Head of caudate nucleus (tissue), 42 donors: ENCODE measurements around the gene NDUFC2.
"Not testable (repeated sequence)": the region's sequence is repeated elsewhere in the genome, so short reads cannot be mapped to it uniquely, and the experiment has no call there.

Source experiments
- DNase-seq, 42 donors: peaks; one replicate each; pipeline versions ENCODE4 v3.0.0 to v3.0.0-alpha.2; 2020 to 2021; ENCODE audit warnings: mixed read lengths in 7 of 42
- intact Hi-C: fragments of 100-400 bp; cut with DNase I; formaldehyde crosslinking; loops from one replicate; pipeline ENCODE4 v1.15.0; 2022

Gene NDUFC2

DNA sequence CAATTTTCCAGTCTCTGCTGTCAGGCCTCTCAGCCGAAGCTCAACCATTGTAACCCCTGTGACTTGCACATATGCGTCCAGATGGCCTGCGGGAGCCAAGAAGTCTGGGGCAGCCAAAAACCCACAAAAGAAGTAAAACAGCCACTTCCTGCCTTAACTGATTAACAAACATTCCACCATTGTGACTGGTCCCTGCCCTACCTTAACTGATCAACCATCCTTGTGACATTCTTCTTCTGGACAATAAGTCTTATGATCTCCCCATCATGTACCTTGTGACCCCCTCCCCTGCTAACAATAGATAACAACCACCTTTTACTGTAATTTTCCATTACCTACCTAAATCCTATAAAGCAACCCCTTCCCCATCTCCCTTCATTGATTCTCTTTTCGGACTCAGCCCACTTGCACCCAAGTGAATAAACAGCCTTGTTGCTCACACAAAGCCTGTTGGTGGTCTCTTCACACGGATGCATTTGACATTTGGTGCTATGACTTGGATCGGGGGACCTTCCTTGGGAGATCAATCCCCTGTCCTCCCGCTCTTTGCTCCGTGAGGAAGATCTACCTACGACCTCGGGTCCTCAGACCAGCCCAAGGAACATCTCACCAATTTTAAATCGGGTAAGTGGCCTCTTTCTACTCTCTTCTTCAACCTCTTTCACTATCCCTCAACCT lies 1.3 kb upstream of the NDUFC2 start:
- intact Hi-C loops, result no loop called here
- DNase-seq, result no peak

DNA sequence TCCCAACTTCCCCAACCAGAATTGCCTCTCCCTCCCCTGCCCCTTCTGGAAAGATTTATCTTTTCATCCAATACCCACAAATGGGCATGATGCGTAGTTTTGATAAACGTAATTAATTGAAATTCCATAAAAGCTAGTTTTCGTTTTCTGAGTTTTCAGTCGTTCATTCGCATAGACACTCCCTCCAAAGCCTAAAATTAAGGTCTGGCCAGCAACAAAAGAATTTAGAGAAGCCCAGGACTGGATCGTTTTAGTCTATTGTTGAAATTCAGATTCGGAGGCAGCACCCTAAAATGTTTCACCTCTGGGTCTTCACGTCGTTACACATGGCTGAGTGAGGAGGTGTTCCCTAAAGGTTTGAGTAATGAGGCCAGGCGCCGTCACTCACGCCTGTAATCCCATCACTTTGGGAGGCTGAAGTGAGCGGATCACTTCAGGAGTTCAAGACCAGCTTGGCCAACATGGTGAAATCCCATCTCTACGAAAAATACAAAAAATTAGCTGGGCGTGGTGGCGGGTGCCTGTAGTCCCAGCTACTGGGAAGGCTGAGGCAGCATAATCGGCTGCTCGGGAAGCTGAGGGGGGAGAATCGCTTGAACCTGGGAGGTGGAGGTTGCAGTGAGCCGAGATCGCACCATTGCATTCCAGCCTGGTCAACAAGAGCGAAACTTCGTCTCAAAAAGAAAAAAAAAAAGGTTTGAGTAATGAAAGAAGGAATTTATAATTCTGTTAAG lies 589 bp upstream of the NDUFC2 start:
- peak in 1 of 42 donors; percentile 17 for DNase-seq
- intact Hi-C loops, result no loop called here

DNA sequence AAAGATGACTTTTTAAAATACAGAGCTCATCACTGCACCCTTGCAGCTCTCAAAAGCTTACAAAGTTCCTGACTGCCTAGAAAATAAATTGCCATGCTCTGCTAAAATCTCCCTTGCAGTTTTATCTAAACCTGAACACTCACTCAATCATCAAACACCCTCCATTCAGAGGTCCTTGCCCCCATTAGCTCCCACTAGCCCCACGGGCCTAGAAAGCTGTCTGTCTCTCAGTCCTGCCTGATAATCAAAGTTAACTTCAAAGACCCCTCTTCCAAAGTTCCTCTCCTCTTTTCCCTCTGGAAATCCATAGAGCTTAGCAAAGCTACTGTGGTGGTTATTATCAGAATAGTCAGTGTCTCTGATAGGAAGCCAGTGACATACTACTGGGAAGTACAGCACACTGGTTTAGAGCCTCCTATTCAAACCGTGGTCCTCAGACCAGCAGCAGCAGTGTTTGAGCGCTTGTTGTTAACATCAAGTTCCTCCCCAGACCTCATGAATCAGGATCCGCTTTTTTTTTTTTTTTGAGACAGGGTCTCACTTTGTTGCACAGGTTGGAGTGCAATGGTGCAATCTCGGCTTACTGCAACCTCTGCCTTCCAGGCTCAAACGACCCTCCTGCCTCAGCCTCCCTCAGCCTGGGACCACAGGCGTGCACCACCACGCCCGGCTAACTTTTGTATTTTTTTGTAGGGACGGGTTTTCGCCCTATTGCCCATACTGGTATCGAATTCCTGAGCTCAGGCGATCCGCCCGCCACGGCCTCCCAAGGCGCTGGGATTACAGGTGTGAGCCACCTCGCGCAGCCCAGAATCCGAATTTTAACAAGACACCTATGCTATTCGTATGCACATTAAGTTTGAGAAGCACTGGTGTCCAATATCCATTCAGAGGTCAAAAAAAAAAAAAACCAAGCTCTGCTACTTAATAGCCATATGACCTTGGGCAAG lies 1.2 kb downstream of the NDUFC2 start:
- intact Hi-C loops, result no loop called here
- no peak for DNase-seq

DNA sequence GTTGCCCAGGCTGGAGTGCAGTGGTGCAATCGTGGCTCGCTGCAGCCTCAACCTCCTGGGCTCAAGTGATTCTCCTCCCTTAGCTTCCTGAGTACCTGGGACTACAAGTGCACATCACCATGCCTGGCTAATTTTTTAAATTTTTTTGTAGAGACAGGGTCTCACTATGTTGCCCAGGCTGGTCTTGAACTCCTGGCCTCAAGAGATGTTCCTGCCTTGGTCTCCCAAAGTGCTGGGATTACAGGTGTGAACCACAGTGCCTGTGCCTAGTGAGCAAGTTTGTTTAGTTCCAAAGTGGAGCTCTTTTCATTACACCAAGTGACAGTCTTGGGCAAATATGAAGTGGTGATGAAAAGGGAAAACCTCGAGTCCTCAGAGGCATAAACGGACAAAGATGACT lies 2.1 kb downstream of the NDUFC2 start:
- intact Hi-C loops, DNase-seq: not testable (repeated sequence)

DNA sequence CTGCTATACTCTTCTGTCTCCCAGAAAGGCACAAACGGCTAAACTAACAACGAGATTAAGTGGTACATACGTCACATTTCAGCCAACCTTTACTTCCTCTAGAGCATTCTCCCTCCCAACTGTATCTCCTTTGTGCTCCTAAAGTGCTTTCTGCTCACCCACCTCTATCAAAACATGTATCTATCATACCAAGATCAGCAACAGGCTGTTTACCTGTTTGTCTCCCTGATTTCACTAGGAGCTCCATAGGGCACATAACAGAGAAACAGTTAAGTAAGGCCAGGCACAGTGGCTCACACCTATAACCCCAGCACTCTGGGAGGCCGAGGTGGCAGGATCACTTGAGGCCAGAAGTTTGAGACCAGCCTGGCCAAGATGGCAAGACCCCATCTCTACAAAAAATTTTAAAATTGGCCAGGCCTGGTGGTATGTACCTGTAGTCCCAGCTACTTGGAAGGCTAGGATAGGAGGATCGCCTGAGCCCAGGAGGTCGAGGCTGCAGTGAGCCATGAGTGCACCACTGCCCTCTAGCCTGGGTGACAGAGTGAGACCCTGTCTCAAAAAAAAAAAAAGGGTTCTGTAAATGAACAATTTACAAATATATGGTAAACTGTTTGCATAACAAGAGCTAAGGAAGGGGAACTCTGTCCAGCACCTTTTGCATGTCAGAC lies 2.8 kb downstream of the NDUFC2 start:
- intact Hi-C loops, result no loop called here

DNA sequence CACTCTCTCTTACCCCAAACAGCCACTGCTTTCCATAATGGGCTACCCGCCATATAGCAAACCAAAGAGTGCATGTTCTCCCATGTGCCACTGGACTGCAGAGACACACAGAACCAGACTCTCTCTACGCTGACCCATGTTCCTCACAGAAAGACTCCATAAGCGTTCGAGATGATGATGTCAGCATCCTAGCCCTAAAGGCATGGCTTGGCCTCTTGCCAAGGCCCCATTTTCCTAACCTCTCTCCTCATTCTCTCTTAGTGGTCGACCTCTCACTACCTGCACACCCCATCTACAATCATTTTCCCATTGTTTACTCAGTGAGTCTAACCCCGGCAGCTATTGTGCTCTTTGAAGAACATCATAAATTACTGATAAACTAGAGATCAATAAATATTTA lies 4.9 kb downstream of the NDUFC2 start:
- intact Hi-C loops, result no loop called here
- no peak for DNase-seq

More for the DNA sequence above, 2.8 kb downstream of the NDUFC2 start:
- no peak for DNase-seq

DNA sequence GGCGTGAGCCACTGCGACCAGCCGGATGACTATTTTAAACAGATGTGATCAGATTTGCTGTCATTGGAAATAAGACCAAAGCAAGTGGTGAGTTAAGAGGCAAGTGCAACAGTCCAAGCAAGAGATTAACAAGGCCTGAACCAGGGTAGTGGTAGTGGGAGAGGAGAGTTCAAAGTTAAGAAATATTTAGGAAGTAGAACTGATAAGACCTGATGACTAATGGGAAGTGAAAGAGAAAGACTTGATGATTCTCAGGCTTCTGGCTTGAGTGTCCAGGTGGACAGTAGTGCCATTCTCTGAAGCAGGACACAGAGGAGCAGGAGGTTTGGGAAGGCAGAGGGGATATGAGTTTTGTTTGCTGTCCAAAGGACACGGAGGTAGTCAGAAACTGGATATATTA lies 7.2 kb downstream of the NDUFC2 start:
- DNase-seq, result no peak
- intact Hi-C loops, result no loop called here

DNA sequence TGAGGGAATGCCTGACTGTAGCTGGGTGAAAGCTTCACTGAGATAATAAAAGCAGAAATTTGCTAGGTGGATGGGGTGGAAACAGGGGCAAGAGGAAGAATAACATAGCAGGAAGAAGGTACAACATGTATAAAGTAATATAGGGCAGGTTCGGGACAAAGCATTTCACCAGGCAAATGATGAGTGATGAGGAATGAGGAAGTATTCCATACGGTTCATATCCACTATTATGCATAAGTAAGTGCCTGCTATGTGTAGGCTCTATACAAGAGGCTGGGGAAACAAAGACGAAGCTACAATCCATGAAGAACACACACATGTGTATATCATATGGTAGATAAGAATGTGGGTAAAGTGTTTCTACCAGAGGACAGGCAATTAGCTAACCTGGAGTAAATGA lies 7.9 kb downstream of the NDUFC2 start:
- DNase-seq, result no peak
- intact Hi-C loops, result no loop called here

DNA sequence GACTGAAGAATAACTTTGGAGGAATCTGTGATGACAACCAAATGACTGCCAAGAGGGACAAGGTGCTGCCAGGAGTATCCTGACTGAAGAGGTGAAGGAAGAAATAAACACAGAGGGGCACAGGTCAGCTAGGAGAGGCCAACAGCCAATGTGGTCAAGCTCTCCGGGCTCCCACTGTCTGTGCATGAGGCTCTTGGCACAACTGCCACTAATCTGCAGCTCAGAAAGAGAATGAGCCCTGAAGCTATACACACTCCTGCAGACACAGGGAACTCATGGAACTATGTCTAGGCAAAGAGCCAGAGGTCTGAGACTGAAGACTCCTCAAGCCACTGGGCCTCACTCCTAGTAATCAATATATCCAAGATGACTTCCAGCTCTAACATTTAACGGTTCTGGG lies 9.0 kb downstream of the NDUFC2 start:
- intact Hi-C loops, result no loop called here
- DNase-seq, result no peak

DNA sequence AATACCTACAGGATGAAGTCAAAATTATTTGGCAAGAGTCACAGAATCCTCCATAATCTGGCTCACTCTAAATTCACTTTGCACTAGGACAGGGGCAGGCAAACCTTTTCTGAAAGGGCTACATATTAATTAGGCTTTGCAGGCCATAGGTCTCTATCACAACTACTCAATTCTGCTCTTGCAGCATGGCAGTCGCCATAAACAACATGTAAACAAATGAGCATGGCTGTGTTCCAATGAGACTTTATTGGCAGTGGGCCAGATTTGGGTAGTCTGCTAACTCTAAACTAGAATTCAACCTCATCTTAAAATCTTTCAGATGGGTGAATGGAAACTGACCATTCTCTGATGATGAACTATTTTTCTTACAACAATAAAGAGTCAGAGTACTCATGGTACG lies 10.2 kb downstream of the NDUFC2 start:
- no peak for DNase-seq
- intact Hi-C loops, result no loop called here

DNA sequence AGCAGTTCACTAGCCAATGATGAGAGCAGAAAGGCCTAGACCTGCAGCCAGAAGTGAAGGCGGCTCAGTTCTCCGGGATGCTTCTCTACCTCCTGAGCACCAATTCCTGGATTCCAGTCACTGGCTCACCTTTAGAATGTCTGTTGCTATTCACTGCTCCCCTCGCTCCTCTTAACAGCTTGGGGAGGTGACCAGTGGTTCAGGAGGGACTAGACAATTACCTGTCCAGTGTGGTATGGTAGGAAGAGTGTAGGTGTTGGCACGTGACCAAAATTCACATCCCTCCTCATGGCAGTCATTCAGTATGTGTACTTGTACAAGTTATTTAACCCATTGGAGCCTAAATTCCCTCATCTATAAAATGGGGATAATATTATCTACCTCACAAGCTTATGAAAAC lies 12.0 kb downstream of the NDUFC2 start:
- no peak for DNase-seq
- intact Hi-C loops, result no loop called here

DNA sequence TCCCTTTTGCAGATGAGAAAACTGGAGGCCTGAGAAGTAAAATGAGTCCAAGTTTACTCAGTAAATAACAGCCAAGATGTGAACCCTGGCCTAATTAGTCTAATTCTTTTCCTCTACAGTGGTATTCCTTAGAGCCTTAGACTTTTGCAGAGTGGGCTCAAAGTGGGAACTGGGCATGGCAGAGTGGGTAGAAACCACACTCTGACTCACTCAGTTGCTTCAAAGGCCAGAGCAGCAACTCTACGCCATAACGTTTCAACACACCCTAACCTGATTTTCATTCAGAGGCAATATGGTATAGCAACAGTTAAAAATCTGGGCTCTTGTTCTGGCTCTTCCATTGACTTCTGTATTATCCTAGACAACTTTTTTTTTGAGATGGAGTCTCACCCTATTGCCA lies 13.2 kb downstream of the NDUFC2 start:
- intact Hi-C loops, result no loop called here
- no peak for DNase-seq

DNA sequence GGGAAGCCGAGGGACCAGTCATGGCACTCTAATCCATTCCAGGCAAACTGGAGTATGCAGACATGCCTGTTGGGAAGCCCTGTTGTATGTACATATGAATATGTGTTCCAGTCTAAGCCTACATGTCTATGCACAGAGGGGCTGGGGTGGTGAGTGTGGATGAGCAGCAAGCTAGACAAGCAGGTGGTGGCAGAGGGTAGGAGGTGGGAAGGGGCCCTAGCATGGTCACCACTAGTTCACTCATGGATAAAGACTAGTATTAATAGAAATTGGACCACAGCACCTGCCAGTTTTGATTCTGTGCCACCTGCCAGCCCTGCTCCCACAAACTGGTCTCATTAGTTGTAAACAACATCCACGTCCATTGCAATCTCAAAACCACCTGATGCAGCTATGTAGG lies 14.5 kb downstream of the NDUFC2 start:
- intact Hi-C loops, result no loop called here
- no peak for DNase-seq

DNA sequence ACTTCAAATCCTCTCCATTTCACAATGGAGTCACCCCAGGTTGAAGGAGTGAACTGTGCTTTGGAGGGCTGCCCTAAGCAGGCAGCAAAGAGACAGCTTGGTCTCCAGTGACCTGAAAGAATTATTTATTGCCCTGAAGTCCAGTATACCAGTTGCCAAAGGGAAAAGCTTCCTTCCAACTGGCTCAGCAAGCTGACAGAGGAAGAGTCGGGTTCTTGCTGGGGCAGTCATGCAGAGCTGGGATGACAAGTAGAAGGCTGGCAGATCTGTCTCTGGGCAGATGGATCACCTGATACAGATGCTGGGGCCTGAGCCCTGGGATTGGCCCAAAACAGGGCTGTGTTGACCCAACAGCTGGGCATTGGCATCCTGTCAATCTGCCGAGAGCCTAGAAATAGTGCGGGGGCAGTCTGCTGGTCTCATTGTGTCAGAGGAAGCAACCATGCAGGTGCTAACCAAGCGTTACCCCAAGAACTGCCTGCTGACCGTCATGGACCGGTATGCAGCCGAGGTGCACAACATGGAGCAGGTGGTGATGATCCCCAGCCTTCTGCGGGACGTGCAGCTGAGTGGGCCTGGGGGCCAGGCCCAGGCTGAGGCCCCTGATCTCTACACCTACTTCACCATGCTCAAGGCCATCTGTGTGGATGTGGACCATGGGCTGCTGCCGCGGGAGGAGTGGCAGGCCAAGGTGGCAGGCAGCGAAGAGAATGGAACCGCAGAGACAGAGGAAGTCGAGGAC lies 16.1 kb downstream of the NDUFC2 start, which contains the start of gene THRSP:
Gene THRSP, plus strand, starts transcription at position 422 of the 742 bp plus-strand sequence. Its CDS starts 21 bp downstream, at position 443.
- no peak for DNase-seq

DNA sequence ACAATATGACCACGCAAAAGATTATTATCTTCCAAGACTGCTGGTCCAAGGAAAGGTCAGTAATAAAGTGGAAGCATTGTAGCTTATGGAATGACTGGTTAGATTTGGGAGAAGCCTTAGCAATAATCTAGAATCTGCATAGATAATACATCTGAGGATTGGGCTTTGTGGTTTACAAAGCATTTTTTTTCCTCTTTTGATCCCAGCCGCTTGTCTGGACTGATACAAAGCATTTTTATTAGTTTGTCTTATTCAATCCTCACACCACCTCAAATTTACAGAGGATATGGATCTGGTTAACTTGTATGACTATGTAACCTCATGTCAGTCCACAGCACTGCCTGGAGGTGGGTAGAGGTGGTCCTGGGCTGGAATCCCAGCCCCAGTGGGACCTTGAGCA lies 17.0 kb downstream of the NDUFC2 start:
- intact Hi-C loops, result no loop called here
- no peak for DNase-seq

More for the DNA sequence above, 16.1 kb downstream of the NDUFC2 start, which contains the start of gene THRSP:
- intact Hi-C loops, result no loop called here

DNA sequence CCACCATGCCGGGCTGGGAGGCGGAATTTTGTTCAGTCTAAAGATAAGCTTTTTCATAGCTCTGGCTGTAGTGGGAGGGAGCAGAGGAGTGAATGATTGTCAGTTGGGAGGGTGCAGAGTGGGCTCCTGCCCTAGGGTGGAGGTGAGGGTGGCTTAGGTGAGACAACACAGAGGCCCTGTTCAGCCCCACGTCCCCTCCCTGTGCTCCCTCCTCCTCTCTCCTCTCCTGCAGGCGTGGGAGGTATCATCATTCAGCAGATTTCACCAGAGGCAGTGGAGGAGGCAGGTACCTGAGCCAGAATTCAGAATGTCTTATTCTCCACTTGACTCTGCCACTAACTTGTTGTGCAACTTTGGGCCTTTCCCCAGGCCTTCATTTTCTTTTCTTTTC lies 17.7 kb downstream of the NDUFC2 start:
- intact Hi-C loops, result no loop called here
- peak; percentile 31 to 96 (median 79) for DNase-seq

DNA sequence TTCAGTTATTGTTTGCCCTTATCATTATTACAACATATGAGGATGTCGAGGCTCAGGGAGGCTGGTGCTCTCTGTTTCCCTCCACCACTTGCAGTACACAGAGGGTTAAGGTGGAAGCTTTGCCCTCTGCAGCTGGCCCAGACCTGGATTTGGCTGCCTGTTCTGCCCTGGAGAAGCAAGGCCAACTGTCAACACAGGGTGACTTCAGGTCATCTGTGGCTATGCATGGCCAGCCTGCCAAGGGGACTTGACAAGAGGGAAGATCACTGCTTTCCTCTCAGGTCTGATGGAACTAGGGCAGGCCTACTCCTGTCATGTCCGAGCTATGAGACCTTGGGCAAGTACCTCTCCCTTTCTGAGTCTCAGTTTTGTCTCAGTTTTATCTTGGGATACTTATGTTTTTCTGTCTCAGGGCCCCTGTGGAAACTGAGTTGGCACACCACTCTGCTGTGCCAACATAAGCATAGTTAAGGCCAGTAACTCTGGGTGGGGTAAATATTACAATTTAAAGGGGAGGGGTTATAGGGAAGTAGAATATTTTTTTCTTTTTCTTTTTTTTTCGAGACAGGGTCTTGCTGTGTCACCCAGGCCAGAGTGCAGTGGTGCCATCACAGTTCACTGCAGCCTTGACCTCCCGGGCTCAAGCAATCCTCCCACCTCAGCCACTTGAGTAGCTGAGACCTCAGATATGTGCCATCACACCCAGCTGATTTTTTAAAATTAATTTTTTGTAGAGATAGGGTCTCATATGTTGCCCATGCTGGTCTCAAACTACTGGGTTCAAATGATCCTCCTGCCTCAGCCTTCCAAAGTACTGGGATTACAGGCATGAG lies 18.4 kb downstream of the NDUFC2 start:
- DNase-seq, result peak in 1 of 42 donors; percentile 13
- intact Hi-C loops, result no loop called here

DNA sequence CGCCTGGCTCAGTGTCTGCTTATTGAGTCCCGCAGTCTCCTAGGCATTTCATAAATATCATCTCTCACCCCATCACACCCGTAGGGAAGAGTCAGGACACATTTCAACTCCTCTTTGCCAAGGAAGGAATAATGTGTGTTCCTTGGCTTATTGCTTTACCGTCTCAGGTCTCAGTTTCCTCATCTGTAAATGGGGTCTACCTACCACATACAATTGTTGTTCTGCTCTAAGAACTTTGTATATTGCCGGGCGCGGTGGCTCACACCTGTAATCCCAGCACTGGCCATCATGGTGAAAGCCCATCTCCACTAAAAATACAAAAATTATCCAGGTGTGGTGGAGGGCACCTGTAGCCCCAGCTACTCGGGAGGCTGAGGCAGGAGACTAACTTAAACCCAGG lies 19.1 kb downstream of the NDUFC2 start:
- DNase-seq, result no peak
- intact Hi-C loops, result no loop called here
